Neural progenitor cell (in vitro differentiated cells): Measurements from ENCODE around the gene HMGN5. TPM values are rescaled to one million over a fixed set of nuclear protein-coding genes. Genes with fewer than 3 reads are reported as not detected.

ENCODE experiments used
- DNase-seq: peaks from one replicate; pipeline ENCODE4 v3.0.0-alpha.2; 2016; ENCODE audit warnings: low spot score
- H2AFZ ChIP-seq: fragments of 200-600 bp; sonication (generic); replicated peaks from 2 replicates; pipeline ENCODE4 v1.6.1; 2016; ENCODE audit warnings: antibody characterized with exemption
- H3F3A ChIP-seq: fragments of 200-600 bp; sonication (generic); 2 replicates; pipeline ENCODE4 v1.6.1; 2016; ENCODE audit warnings: antibody characterized with exemption, low read depth
- H3K27ac ChIP-seq: fragments of 200-600 bp; sonication (generic); 2 replicates; pipeline ENCODE4 v1.5.1; 2016; ENCODE audit warnings: mild to moderate bottlenecking
- H3K27me3 ChIP-seq: fragments of 200-600 bp; sonication (generic); 2 replicates; pipeline ENCODE4 v1.6.1; 2016; ENCODE audit warnings: mild to moderate bottlenecking, moderate library complexity
- H3K36me3 ChIP-seq: fragments of 200-600 bp; sonication (generic); 2 replicates; pipeline ENCODE4 v1.5.1; 2016
- H3K4me1 ChIP-seq: fragments of 200-600 bp; sonication (generic); 2 replicates; pipeline ENCODE4 v1.6.1; 2016; ENCODE audit warnings: mixed run types
- H3K4me2 ChIP-seq: fragments of 200-600 bp; sonication (generic); 2 replicates; pipeline ENCODE4 v1.6.1; 2016
- H3K4me3 ChIP-seq: fragments of 200-600 bp; sonication (generic); 2 replicates; pipeline ENCODE4 v1.5.1; 2016
- H3K79me2 ChIP-seq: fragments of 200-600 bp; sonication (generic); 2 replicates; pipeline ENCODE4 v1.6.1; 2016; ENCODE audit warnings: low read depth
- H3K9ac ChIP-seq: fragments of 200-600 bp; sonication (generic); 2 replicates; pipeline ENCODE4 v1.6.1; 2016
- H3K9me3 ChIP-seq: fragments of 200-600 bp; sonication (generic); 2 replicates; pipeline ENCODE4 v1.5.1; 2016; ENCODE audit warnings: low read depth
- H4K20me1 ChIP-seq: fragments of 200-600 bp; sonication (generic); 2 replicates; pipeline ENCODE4 v1.6.1; 2016; ENCODE audit warnings: low read depth
- H3K27ac Mint-ChIP-seq: 3 replicates; pipeline ENCODE4 v1.8.0; 2021; ENCODE audit warnings: mixed read lengths
- H3K27me3 Mint-ChIP-seq: 2 replicates; pipeline ENCODE4 v1.8.0; 2022; ENCODE audit warnings: low read depth, mild to moderate bottlenecking, inconsistent platforms, moderate library complexity, mixed read lengths; ENCODE audit not compliant: insufficient read depth
- H3K36me3 Mint-ChIP-seq: 3 replicates; pipeline ENCODE4 v1.8.0; 2021; ENCODE audit warnings: mixed read lengths
- H3K4me1 Mint-ChIP-seq: 3 replicates; pipeline ENCODE4 v1.8.0; 2021; ENCODE audit warnings: mixed read lengths
- H3K4me3 Mint-ChIP-seq: 3 replicates; pipeline ENCODE4 v1.8.0; 2021; ENCODE audit warnings: mild to moderate bottlenecking, moderate library complexity, mixed read lengths
- H3K9me3 Mint-ChIP-seq: 3 replicates; pipeline ENCODE4 v1.8.0; 2020; ENCODE audit warnings: mixed read lengths
- EZH2 ChIP-seq: fragments of 200-600 bp; sonication (generic); IDR thresholded peaks from 2 replicates; pipeline ENCODE4 v1.6.1; 2017; ENCODE audit warnings: antibody characterized with exemption, mild to moderate bottlenecking, moderate library complexity
- EZH2phosphoT487 ChIP-seq: fragments of 200-600 bp; sonication (generic); IDR thresholded peaks from 2 replicates; pipeline ENCODE4 v1.6.1; 2017; ENCODE audit warnings: antibody characterized with exemption
- total RNA-seq: library from RNA; depleted of rRNA; stranded (reverse); fragments of >200 nt; gene quantifications from 2 replicates; pipeline ENCODE4 v1.2.3, GENCODE V29; 2015; ENCODE audit warnings: low replicate concordance
- TF ChIP-seq, protein P1 (sequence below): fragments of 200-600 bp; sonication (generic); IDR thresholded peaks from 2 replicates; pipeline ENCODE4 v1.5.1; 2017; ENCODE audit warnings: antibody characterized with exemption, mild to moderate bottlenecking

Gene HMGN5
- total RNA-seq, 1 donor from 2014 or later = 2.3 TPM

DNA sequence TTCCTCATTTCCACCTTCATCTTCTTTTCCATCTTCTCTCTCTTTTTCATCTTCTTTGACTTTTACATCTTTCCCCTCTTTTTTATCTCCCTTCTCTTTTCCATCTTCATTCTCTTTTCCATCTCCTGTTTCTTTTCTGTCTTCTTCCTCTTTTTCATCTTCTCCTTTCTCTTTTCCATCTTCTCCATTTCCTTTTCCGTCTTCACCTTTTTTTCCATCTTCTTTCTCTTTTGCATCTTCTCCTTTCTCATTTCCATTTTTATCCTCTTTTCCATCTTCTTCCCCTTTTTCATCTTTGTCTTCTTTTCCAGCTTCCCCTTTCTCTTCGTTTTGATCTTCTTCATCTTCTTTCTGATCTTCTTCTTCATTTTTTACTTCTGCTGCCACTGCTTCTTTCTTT is 87.0 kb downstream of the HMGN5 start:
- Histone ChIP-seq H3K36me3 (no peaks in the 10 kb centered on the region), H4K20me1 (no peaks in the 10 kb centered on the region), H3K27ac (no peak overlapping the region), H3F3A (no peaks in the 10 kb centered on the region), H3K9me3 (no peaks in the 10 kb centered on the region), H3K4me1 (no peaks in the 10 kb centered on the region), H2AFZ (no peak overlapping the region), H3K27me3 (no peaks in the 10 kb centered on the region), H3K4me2 (no peak overlapping the region), H3K9ac (no peak overlapping the region), H3K79me2 (no peaks in the 10 kb centered on the region), H3K4me3 (no peak overlapping the region)
- no peak overlapping the region for H3K4me3 Mint-ChIP-seq
- H3K27me3 Mint-ChIP-seq = no peaks in the 10 kb centered on the region
- no peak for TF ChIP-seq EZH2
- no peak for DNase-seq
- H3K9me3 Mint-ChIP-seq = no peaks in the 10 kb centered on the region
- H3K27ac Mint-ChIP-seq = no peak overlapping the region
- H3K4me1 Mint-ChIP-seq = no peaks in the 10 kb centered on the region
- no peaks in the 10 kb centered on the region for H3K36me3 Mint-ChIP-seq

DNA sequence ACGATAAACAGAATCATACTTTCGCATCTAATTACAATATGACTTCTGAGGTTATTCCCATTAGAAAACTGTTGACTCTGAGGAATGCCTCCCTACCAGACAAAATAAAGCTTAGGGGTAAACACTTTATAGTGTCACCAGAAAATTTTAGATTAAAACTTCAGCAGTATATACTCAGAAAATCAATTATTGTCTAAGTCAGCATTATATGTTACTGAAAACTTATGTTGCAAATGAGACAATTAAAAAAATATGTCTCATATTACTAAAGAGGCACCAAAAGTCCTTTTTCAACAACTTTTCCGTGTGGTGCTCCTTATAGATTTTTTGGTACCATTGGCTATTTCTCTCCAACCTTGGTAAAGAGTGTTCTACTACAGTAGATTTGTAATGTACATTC is 91.4 kb downstream of the HMGN5 start:
- Histone ChIP-seq H3K79me2 (no peaks in the 10 kb centered on the region), H3K4me2 (no peak overlapping the region), H3F3A (no peaks in the 10 kb centered on the region), H3K27me3 (no peaks in the 10 kb centered on the region), H2AFZ (no peak overlapping the region), H3K27ac (no peak overlapping the region), H3K4me3 (no peak overlapping the region), H3K4me1 (no peaks in the 10 kb centered on the region), H3K9me3 (no peaks in the 10 kb centered on the region), H3K9ac (no peak overlapping the region), H4K20me1 (no peaks in the 10 kb centered on the region), H3K36me3 (no peaks in the 10 kb centered on the region)
- TF ChIP-seq EZH2 (no peak), EZH2phosphoT487 (no peak)
- TF ChIP-seq, protein P1, sequence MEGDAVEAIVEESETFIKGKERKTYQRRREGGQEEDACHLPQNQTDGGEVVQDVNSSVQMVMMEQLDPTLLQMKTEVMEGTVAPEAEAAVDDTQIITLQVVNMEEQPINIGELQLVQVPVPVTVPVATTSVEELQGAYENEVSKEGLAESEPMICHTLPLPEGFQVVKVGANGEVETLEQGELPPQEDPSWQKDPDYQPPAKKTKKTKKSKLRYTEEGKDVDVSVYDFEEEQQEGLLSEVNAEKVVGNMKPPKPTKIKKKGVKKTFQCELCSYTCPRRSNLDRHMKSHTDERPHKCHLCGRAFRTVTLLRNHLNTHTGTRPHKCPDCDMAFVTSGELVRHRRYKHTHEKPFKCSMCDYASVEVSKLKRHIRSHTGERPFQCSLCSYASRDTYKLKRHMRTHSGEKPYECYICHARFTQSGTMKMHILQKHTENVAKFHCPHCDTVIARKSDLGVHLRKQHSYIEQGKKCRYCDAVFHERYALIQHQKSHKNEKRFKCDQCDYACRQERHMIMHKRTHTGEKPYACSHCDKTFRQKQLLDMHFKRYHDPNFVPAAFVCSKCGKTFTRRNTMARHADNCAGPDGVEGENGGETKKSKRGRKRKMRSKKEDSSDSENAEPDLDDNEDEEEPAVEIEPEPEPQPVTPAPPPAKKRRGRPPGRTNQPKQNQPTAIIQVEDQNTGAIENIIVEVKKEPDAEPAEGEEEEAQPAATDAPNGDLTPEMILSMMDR = no peak
- Mint-ChIP-seq H3K4me1 (no peaks in the 10 kb centered on the region), H3K36me3 (peaks cover 2% of the 10 kb centered on the region), H3K27me3 (peaks cover 3% of the 10 kb centered on the region), H3K4me3 (no peak overlapping the region), H3K9me3 (peaks cover 13% of the 10 kb centered on the region), H3K27ac (no peak overlapping the region)
- no peak for DNase-seq

GRCh38 chrX:81082649-81083048 is 119.1 kb downstream of the HMGN5 start:
- no peak overlapping the region for H3K4me3 Mint-ChIP-seq

More at GRCh38 chrX:81082649-81083048, 119.1 kb downstream of the HMGN5 start:
- Histone ChIP-seq H3K4me3 (no peak overlapping the region), H3K4me1 (no peaks in the 10 kb centered on the region), H3K27me3 (no peaks in the 10 kb centered on the region), H3K27ac (no peak overlapping the region), H3K36me3 (no peaks in the 10 kb centered on the region), H3K4me2 (no peak overlapping the region), H3K9me3 (peaks cover 20% of the 10 kb centered on the region), H3K79me2 (no peaks in the 10 kb centered on the region), H4K20me1 (no peaks in the 10 kb centered on the region), H3K9ac (no peak overlapping the region), H2AFZ (no peak overlapping the region), H3F3A (no peaks in the 10 kb centered on the region)
- Mint-ChIP-seq H3K9me3 (peaks cover 5% of the 10 kb centered on the region), H3K27me3 (peaks cover 3% of the 10 kb centered on the region), H3K4me1 (no peaks in the 10 kb centered on the region), H3K27ac (no peak overlapping the region), H3K36me3 (no peaks in the 10 kb centered on the region)
- no peak for DNase-seq
- no peak for TF ChIP-seq EZH2phosphoT487
- TF ChIP-seq EZH2 = no peak
- TF ChIP-seq, protein P1 = no peak

Other genes starting within 250 kb of the HMGN5 start
- 79.8 and 127 TPM in 2 replicates for gene SH3BGRL, start 189 bp upstream of the HMGN5 start, total RNA-seq